PFSK-1 (cell line): Measurements from ENCODE around the gene STX12.

Experiments
- POLR2AphosphoS5 ChIP-seq: IDR thresholded peaks from 2 replicates; pipeline ENCODE4 v1.6.1; 2012; ENCODE audit warnings: low read depth, mild to moderate bottlenecking, control low read depth, low read length, moderate library complexity
- SIN3A ChIP-seq: IDR thresholded peaks from 2 replicates; pipeline ENCODE4 v1.6.1; 2012; ENCODE audit warnings: mild to moderate bottlenecking, low read length, moderate library complexity, borderline replicate concordance; ENCODE audit not compliant: insufficient read depth
- TAF1 ChIP-seq: IDR thresholded peaks from 2 replicates; pipeline ENCODE4 v1.6.1; 2012; ENCODE audit warnings: low read length, control low read depth, borderline replicate concordance; ENCODE audit not compliant: insufficient read depth

DNA sequence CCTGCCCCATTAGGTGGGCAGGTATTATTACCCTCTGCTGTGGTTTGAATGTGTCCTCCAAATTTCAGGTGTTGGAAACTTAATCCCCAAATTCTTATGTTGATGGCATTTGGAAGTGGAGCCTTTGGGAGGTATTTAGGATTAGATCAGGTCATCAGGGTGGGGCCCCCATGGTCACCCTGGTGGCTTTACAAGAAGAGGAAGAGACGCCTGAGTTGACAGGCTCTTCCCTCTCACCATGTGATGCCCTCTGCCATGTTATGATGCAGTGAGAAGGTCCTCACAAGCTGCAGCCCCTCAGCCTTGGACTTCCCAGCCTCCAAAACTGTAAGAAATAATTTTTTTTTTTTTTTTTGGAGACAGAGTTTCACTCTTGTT is 90.5 kb downstream of the STX12 start:
- TF ChIP-seq SIN3A (no peak), TAF1 (no peak), POLR2AphosphoS5 (no peak)
